IMR-90 (cell line): ENCODE measurements around the gene TSBP1. TPM values are rescaled to one million over a fixed set of nuclear protein-coding genes. Genes with fewer than 3 reads are reported as not detected.

Experiments
- ATAC-seq: fragments of 200-7000 bp; cut with Tn5 transposase; 2 replicates; pipeline ENCODE4 v1.9.1; 2020; ENCODE audit warnings: low read depth, mild to moderate bottlenecking, moderate library complexity
- BruUV-seq: library from RNA; stranded (reverse); fragments of 400-500 nt; replicated peaks from 2 replicates; lab custom pipeline; 2021; lab: Mats Ljungman, UMichigan
- CTCF ChIA-PET: fragments of 300-600 bp; formaldehyde crosslinking; extraction: SDS; loops from one replicate; lab custom pipeline; 2021; ENCODE audit warnings: antibody characterized with exemption; lab: Yijun Ruan, JAX
- POLR2A ChIA-PET: fragments of 300-600 bp; sonication (Branson Sonifier 250); formaldehyde crosslinking; loops from one replicate; lab custom pipeline; 2022; ENCODE audit warnings: antibody characterized with exemption; ENCODE audit not compliant: unreplicated experiment; lab: Charles Lee
- DNase-seq: peaks from one replicate; pipeline ENCODE4 v3.0.0; 2013
- H2AFZ ChIP-seq: replicated peaks from 2 replicates; pipeline ENCODE3; 2013; ENCODE audit warnings: low read length, mild to moderate bottlenecking; ENCODE audit not compliant: poor library complexity
- H2AK5ac ChIP-seq: 2 replicates; pipeline ENCODE4 v1.6.1; 2013; ENCODE audit warnings: low read depth, low read length, inconsistent platforms
- H2AK9ac ChIP-seq: replicated peaks from 2 replicates; pipeline ENCODE3; 2013; ENCODE audit warnings: mild to moderate bottlenecking, low read depth, low read length, moderate library complexity; ENCODE audit not compliant: poor library complexity
- H2BK120ac ChIP-seq: 2 replicates; pipeline ENCODE4 v1.6.1; 2013; ENCODE audit warnings: low read depth, low read length, inconsistent platforms
- H2BK15ac ChIP-seq: 3 replicates; pipeline ENCODE4 v1.6.1; 2013; ENCODE audit warnings: low read depth, low read length, inconsistent platforms
- H2BK20ac ChIP-seq: 2 replicates; pipeline ENCODE4 v1.6.1; 2013; ENCODE audit warnings: low read depth, mild to moderate bottlenecking, inconsistent platforms, low read length, moderate library complexity
- H2BK5ac ChIP-seq: 2 replicates; pipeline ENCODE4 v1.6.1; 2013; ENCODE audit warnings: mild to moderate bottlenecking, low read depth, low read length, inconsistent platforms; ENCODE audit not compliant: poor library complexity, severe bottlenecking
- H3K14ac ChIP-seq: replicated peaks from 2 replicates; pipeline ENCODE4 v1.6.1; 2013; ENCODE audit warnings: low read depth, low read length, inconsistent platforms
- H3K18ac ChIP-seq: 2 replicates; pipeline ENCODE4 v1.6.1; 2013; ENCODE audit warnings: low read depth, low read length, control low read depth
- H3K23ac ChIP-seq: 2 replicates; pipeline ENCODE4 v1.6.1; 2013; ENCODE audit warnings: low read depth, low read length, inconsistent platforms
- H3K27ac ChIP-seq: 2 replicates; pipeline ENCODE4 v1.5.1; 2013; ENCODE audit warnings: mild to moderate bottlenecking, control low read depth, low read length; ENCODE audit not compliant: insufficient read depth
- H3K27me3 ChIP-seq: 2 replicates; pipeline ENCODE4 v1.6.1; 2013; ENCODE audit warnings: low read length; ENCODE audit not compliant: control insufficient read depth, insufficient read depth
- H3K36me3 ChIP-seq: 2 replicates; pipeline ENCODE4 v1.6.1; 2013; ENCODE audit warnings: low read length, mixed read lengths; ENCODE audit not compliant: control insufficient read depth, insufficient read depth
- H3K4ac ChIP-seq: 2 replicates; pipeline ENCODE4 v1.6.1; 2013; ENCODE audit warnings: low read depth, low read length, inconsistent platforms
- H3K4me1 ChIP-seq: 2 replicates; pipeline ENCODE4 v1.6.1; 2013; ENCODE audit warnings: low read length, mixed read lengths; ENCODE audit not compliant: control insufficient read depth, insufficient read depth
- H3K4me2 ChIP-seq: 2 replicates; pipeline ENCODE4 v1.6.1; 2013; ENCODE audit warnings: low read depth, mild to moderate bottlenecking, control low read depth, low read length, moderate library complexity
- H3K4me3 ChIP-seq: 2 replicates; pipeline ENCODE4 v1.5.1; 2013; ENCODE audit warnings: low read depth, mild to moderate bottlenecking, control low read depth, low read length, moderate library complexity; ENCODE audit not compliant: insufficient read depth
- H3K56ac ChIP-seq: 2 replicates; pipeline ENCODE4 v1.6.1; 2013; ENCODE audit warnings: low read length, inconsistent platforms; ENCODE audit not compliant: insufficient read depth; ENCODE audit errors: extremely low read depth
- H3K79me1 ChIP-seq, 2 experiments: 2 replicates each; pipeline ENCODE4 v1.6.1; 2013; ENCODE audit warnings: low read length in 2 of 2, inconsistent platforms in 1 of 2, low read depth in 1 of 2
- H3K9ac ChIP-seq: 2 replicates; pipeline ENCODE4 v1.6.1; 2013; ENCODE audit warnings: low read depth, low read length, control low read depth
- H3K9me1 ChIP-seq: 2 replicates; pipeline ENCODE4 v1.6.1; 2013; ENCODE audit warnings: low read length, inconsistent platforms; ENCODE audit not compliant: insufficient read depth
- H3K9me3 ChIP-seq: 2 replicates; pipeline ENCODE4 v1.6.1; 2013; ENCODE audit warnings: low read length; ENCODE audit not compliant: control insufficient read depth, insufficient read depth
- H4K20me1 ChIP-seq: 2 replicates; pipeline ENCODE4 v1.6.1; 2013; ENCODE audit warnings: low read length, inconsistent platforms; ENCODE audit not compliant: insufficient read depth
- H4K5ac ChIP-seq: 2 replicates; pipeline ENCODE4 v1.6.1; 2013; ENCODE audit warnings: mild to moderate bottlenecking, low read depth, low read length, control low read depth
- H4K8ac ChIP-seq, 2 experiments: 2 replicates each; pipeline ENCODE4 v1.6.1; 2013; ENCODE audit warnings: low read depth in 2 of 2, low read length in 2 of 2, control low read depth in 1 of 2, inconsistent platforms in 1 of 2
- H4K91ac ChIP-seq: 2 replicates; pipeline ENCODE4 v1.6.1; 2013; ENCODE audit warnings: low read depth, low read length, inconsistent platforms; ENCODE audit not compliant: insufficient read depth
- BHLHE40 ChIP-seq: fragments of 150-350 bp; IDR thresholded peaks from 2 replicates; pipeline ENCODE4 v1.6.1; 2016; ENCODE audit warnings: mild to moderate bottlenecking, low read depth, low read length
- CEBPB ChIP-seq: IDR thresholded peaks from 2 replicates; pipeline ENCODE4 v1.6.1; 2012; ENCODE audit warnings: low read depth, low read length, improper control_type of control experiment
- CHD1 ChIP-seq: IDR thresholded peaks from 2 replicates; pipeline ENCODE4 v1.6.1; 2012; ENCODE audit warnings: low read depth, low read length, improper control_type of control experiment
- CTCF ChIP-seq: conservative IDR thresholded peaks from 2 replicates; pipeline ENCODE4 v1.5.1; 2012; ENCODE audit warnings: mild to moderate bottlenecking, low read depth, low read length, improper control_type of control experiment
- ELK1 ChIP-seq: fragments of 150-350 bp; IDR thresholded peaks from 2 replicates; pipeline ENCODE4 v1.6.1; 2016; ENCODE audit warnings: low read depth, mild to moderate bottlenecking, low read length, moderate library complexity, borderline replicate concordance
- FOS ChIP-seq: fragments of 150-350 bp; IDR thresholded peaks from 2 replicates; pipeline ENCODE4 v1.6.1; 2016; ENCODE audit warnings: low read depth, low read length
- MAFK ChIP-seq: IDR thresholded peaks from 2 replicates; pipeline ENCODE4 v1.6.1; 2012; ENCODE audit warnings: low read depth, low read length, improper control_type of control experiment
- MAZ ChIP-seq: IDR thresholded peaks from 2 replicates; pipeline ENCODE4 v1.6.1; 2012; ENCODE audit warnings: low read depth, mild to moderate bottlenecking, low read length, improper control_type of control experiment, moderate library complexity, borderline replicate concordance
- MXI1 ChIP-seq: IDR thresholded peaks from 2 replicates; pipeline ENCODE4 v1.6.1; 2012; ENCODE audit warnings: low read depth, mild to moderate bottlenecking, low read length, moderate library complexity, borderline replicate concordance
- NFE2L2 ChIP-seq: fragments of 150-350 bp; IDR thresholded peaks from 2 replicates; pipeline ENCODE4 v1.6.1; 2016; ENCODE audit warnings: low read depth, mild to moderate bottlenecking, low read length
- RAD21 ChIP-seq: IDR thresholded peaks from 2 replicates; pipeline ENCODE4 v1.6.1; 2012; ENCODE audit warnings: low read length, improper control_type of control experiment
- RCOR1 ChIP-seq: IDR thresholded peaks from 2 replicates; pipeline ENCODE4 v1.6.1; 2012; ENCODE audit warnings: mild to moderate bottlenecking, low read length, improper control_type of control experiment; ENCODE audit not compliant: insufficient replicate concordance
- RFX5 ChIP-seq: IDR thresholded peaks from 2 replicates; pipeline ENCODE4 v1.8.0; 2012; ENCODE audit warnings: low read depth, mild to moderate bottlenecking, low read length, moderate library complexity
- SMC3 ChIP-seq: fragments of 150-350 bp; IDR thresholded peaks from 2 replicates; pipeline ENCODE4 v1.6.1; 2016; ENCODE audit warnings: low read depth, mild to moderate bottlenecking, antibody characterized with exemption, low read length, moderate library complexity
- USF2 ChIP-seq: fragments of 150-350 bp; IDR thresholded peaks from 2 replicates; pipeline ENCODE4 v1.6.1; 2017; ENCODE audit warnings: mild to moderate bottlenecking, antibody characterized with exemption, low read length, low read depth
- WGBS, 2 experiments: methylation state at CpG; one replicate each; pipeline versions ENCODE4 v1.1.5 to v1.1.7; 2013; ENCODE audit warnings: missing lambda C conversion rate in 2 of 2; ENCODE audit not compliant: insufficient read length in 1 of 2; ENCODE audit errors: extremely low coverage in 2 of 2; 5-methylcytosine and 5-hydroxymethylcytosine counted together
- dilution Hi-C: fragments of 300-500 bp; cut with HindIII; formaldehyde crosslinking; loops from one replicate; pipeline ENCODE4 v1.14.3; 2018; ENCODE audit warnings: low sequenced_read_pairs; ENCODE audit not compliant: unreplicated experiment
- in situ Hi-C: fragments of 300-500 bp; cut with MboI; formaldehyde crosslinking; loops from 3 replicates; pipeline ENCODE4 v1.14.3; 2019; ENCODE audit warnings: low sequenced_read_pairs, inconsistent platforms, mixed read lengths
- intact Hi-C: fragments of 100-400 bp; cut with micrococcal nuclease; formaldehyde crosslinking; loops from 2 replicates; pipeline ENCODE4 v1.10.0; 2022
- polyA plus RNA-seq, 3 experiments: library from polyadenylated mRNA; depleted of rRNA; stranded (reverse); fragments of >200 nt; gene quantifications; 2 replicates each; pipeline ENCODE4 v1.2.3, GENCODE V29; 2012; ENCODE audit warnings: low replicate concordance in 1 of 3
- total RNA-seq: library from RNA; depleted of rRNA; stranded (reverse); fragments of >200 nt; gene quantifications from 2 replicates; pipeline ENCODE4 v1.2.3, GENCODE V29; 2012

Gene TSBP1
- total and polyA plus RNA-seq, 2 of the 4 experiments (the other 2 are of a cell fraction), result not detected

GRCh38 chr6:32406857-32407256, 35.2 kb upstream of the TSBP1 start, which contains the start of gene BTNL2:
TSS of gene BTNL2 (minus strand) at chr6:32407181. CDS start at chr6:32407123, 58 bp downstream.
- dilution Hi-C loops, result no loop called here
- no peak for DNase-seq
- H2BK5ac ChIP-seq, result no peak within 1 kb of the TSS
- no peak within 1 kb of the TSS for H3K4ac ChIP-seq
- no peak within 1 kb of the TSS for H3K27ac ChIP-seq
- no peak within 1 kb of the TSS for H2BK15ac ChIP-seq
- no peaks in the 10 kb centered on the region for H3K4me1 ChIP-seq
- no peak within 1 kb of the TSS for H4K91ac ChIP-seq
- H3K9ac ChIP-seq, result no peak within 1 kb of the TSS
- no peak for ATAC-seq
- H3K79me1 ChIP-seq, result no peaks in the 10 kb centered on the region
- H2AK5ac ChIP-seq, result no peak within 1 kb of the TSS
- in situ Hi-C loops, result no loop called here
- H3K36me3 ChIP-seq, result no peaks in the 10 kb centered on the region
- no peaks in the 10 kb centered on the region for H3K9me3 ChIP-seq
- no peak within 1 kb of the TSS for H3K4me2 ChIP-seq
- no peak within 1 kb of the TSS for H3K56ac ChIP-seq
- CTCF ChIA-PET, result no interaction called here
- H2BK120ac ChIP-seq, result no peak within 1 kb of the TSS
- H4K8ac ChIP-seq, result no peak within 1 kb of the TSS
- peaks cover 3% of the 10 kb centered on the region; the same call in 1 of the 2 replicates for H3K9me1 ChIP-seq
- H3K14ac ChIP-seq, result no peak within 1 kb of the TSS
- POLR2A ChIA-PET, result no interaction called here
- no peak within 1 kb of the TSS for H3K4me3 ChIP-seq
- no peak within 1 kb of the TSS for H2AK9ac ChIP-seq
- peak within 1 kb of the TSS; percentile 72 for H2AFZ ChIP-seq
- H4K5ac ChIP-seq, result no peak within 1 kb of the TSS
- TF ChIP-seq CEBPB (no peak), BHLHE40 (no peak), MAFK (no peak), MXI1 (no peak), NFE2L2 (no peak), CTCF (no peak), ELK1 (no peak), MAZ (no peak), USF2 (no peak), FOS (no peak), RFX5 (no peak), RCOR1 (no peak), RAD21 (no peak), CHD1 (no peak), SMC3 (no peak)
- WGBS, 2 experiments, result no CpG with 5 or more reads among the region's 4 CpGs
- no TSS peak for BruUV-seq
- no peaks in the 10 kb centered on the region for H4K20me1 ChIP-seq
- peaks cover 40% of the 10 kb centered on the region for H3K27me3 ChIP-seq
- H3K18ac ChIP-seq, result no peak within 1 kb of the TSS
- H2BK20ac ChIP-seq, result no peak within 1 kb of the TSS
- intact Hi-C loops, result no loop called here
- H3K23ac ChIP-seq, result no peak within 1 kb of the TSS
